GM12878 (cell line): ENCODE measurements around the gene RPS6KA3. TPM values are rescaled to one million over a fixed set of nuclear protein-coding genes. Genes with fewer than 3 reads are reported as not detected.

Experiments used
- ATAC-seq: fragments of 200-7000 bp; cut with Tn5 transposase; 3 replicates; pipeline ENCODE4 v1.9.1; 2020; ENCODE audit warnings: mild to moderate bottlenecking, moderate library complexity
- BruUV-seq: library from RNA; stranded (reverse); fragments of 400-500 nt; replicated peaks from 2 replicates; lab custom pipeline; 2021; lab: Mats Ljungman, UMichigan
- CTCF ChIA-PET: fragments of 300-600 bp; sonication (Branson Sonifier 250); formaldehyde crosslinking; extraction: SDS; loops from one replicate; lab custom pipeline; 2021; ENCODE audit warnings: inconsistent platforms; lab: Yijun Ruan, JAX
- POLR2A ChIA-PET: fragments of 350-600 bp; formaldehyde crosslinking; extraction: SDS; loops from one replicate; lab custom pipeline; 2021; ENCODE audit warnings: inconsistent platforms; lab: Charles Lee
- RAD21 ChIA-PET: fragments of 300-600 bp; sonication (Branson Sonifier 250); formaldehyde crosslinking; loops from one replicate; lab custom pipeline; 2023; ENCODE audit warnings: antibody characterized with exemption; ENCODE audit not compliant: unreplicated experiment; lab: Charles Lee
- SMC1A ChIA-PET: fragments of 300-600 bp; sonication (Branson Sonifier 250); formaldehyde crosslinking; loops from one replicate; lab custom pipeline; 2023; ENCODE audit not compliant: unreplicated experiment, uncharacterized antibody; lab: Charles Lee
- DNase-seq: peaks from one replicate; pipeline ENCODE4 v3.0.0-alpha.2; 2011; ENCODE audit warnings: low read depth, low spot score
- FAIRE-seq: peaks from 3 replicates; lab custom pipeline; 2011; peaks lifted over from hg19 to GRCh38; lab: Jason Lieb, UNC
- H2AFZ ChIP-seq: 2 replicates; pipeline ENCODE4 v1.6.0; 2011; ENCODE audit warnings: low read depth, low read length, control low read depth; ENCODE audit not compliant: control insufficient read depth
- H3K27ac ChIP-seq: 2 replicates; pipeline ENCODE4 v1.5.1; 2011; ENCODE audit warnings: control low read depth; ENCODE audit not compliant: control insufficient read depth, insufficient read depth
- H3K27me3 ChIP-seq, 2 experiments: replicated peaks in 1 of 2; 2 replicates each; pipeline versions ENCODE4 v1.6.0 to v1.6.1; 2011; ENCODE audit warnings: low read length in 1 of 2; ENCODE audit not compliant: control insufficient read depth in 2 of 2, insufficient read depth in 2 of 2
- H3K36me3 ChIP-seq, 2 experiments: 2 replicates each; pipeline ENCODE4 v1.5.1; 2011; ENCODE audit warnings: low read length in 1 of 2; ENCODE audit not compliant: control insufficient read depth in 2 of 2, insufficient read depth in 2 of 2
- H3K4me1 ChIP-seq: 2 replicates; pipeline ENCODE4 v1.6.1; 2011; ENCODE audit warnings: mild to moderate bottlenecking, low read length, moderate library complexity, mixed read lengths; ENCODE audit not compliant: control insufficient read depth, insufficient read depth
- H3K4me2 ChIP-seq: 2 replicates; pipeline ENCODE4 v1.6.0; 2011; ENCODE audit warnings: control low read depth; ENCODE audit not compliant: control insufficient read depth, insufficient read depth
- H3K4me3 ChIP-seq: fragments of 200-600 bp; sonication (generic); 2 replicates; pipeline ENCODE4 v1.5.1; 2016
- H3K79me2 ChIP-seq: 2 replicates; pipeline ENCODE4 v1.6.0; 2011; ENCODE audit warnings: low read length; ENCODE audit not compliant: control insufficient read depth, insufficient read depth
- H3K9ac ChIP-seq: 2 replicates; pipeline ENCODE4 v1.8.0; 2011; ENCODE audit warnings: low read length, control low read depth, mixed read lengths; ENCODE audit not compliant: control insufficient read depth, insufficient read depth
- H3K9me3 ChIP-seq: replicated peaks from 3 replicates; pipeline ENCODE4 v1.5.1; 2011; ENCODE audit warnings: mild to moderate bottlenecking, low read length; ENCODE audit not compliant: control insufficient read depth, insufficient read depth
- H4K20me1 ChIP-seq: 2 replicates; pipeline ENCODE4 v1.6.0; 2011; ENCODE audit not compliant: control insufficient read depth, insufficient read depth
- BMI1 ChIP-seq: fragments of 450-650 bp; IDR thresholded peaks from 2 replicates; pipeline ENCODE4 v1.6.1; 2016; ENCODE audit warnings: mild to moderate bottlenecking, moderate library complexity, borderline replicate concordance
- MYC ChIP-seq: IDR thresholded peaks from 2 replicates; pipeline ENCODE4 v1.6.1; 2011; ENCODE audit warnings: mild to moderate bottlenecking, low read length, moderate library complexity, inconsistent platforms; ENCODE audit not compliant: insufficient read depth, insufficient replicate concordance, insufficient read length, severe bottlenecking
- POLR2AphosphoS5 ChIP-seq: IDR thresholded peaks from 2 replicates; pipeline ENCODE4 v1.6.1; 2011; ENCODE audit warnings: mild to moderate bottlenecking, low read length, inconsistent platforms
- POU2F2 ChIP-seq: IDR thresholded peaks from 3 replicates; pipeline ENCODE4 v1.6.1; 2011; ENCODE audit warnings: low read depth, mild to moderate bottlenecking, low read length, borderline replicate concordance
- RAD51 ChIP-seq: fragments of 450-650 bp; IDR thresholded peaks from 2 replicates; pipeline ENCODE4 v1.6.1; 2016; ENCODE audit warnings: moderate library complexity, mild to moderate bottlenecking, inconsistent platforms
- SIX5 ChIP-seq: IDR thresholded peaks from 2 replicates; pipeline ENCODE4 v1.6.1; 2011; ENCODE audit warnings: mild to moderate bottlenecking, low read depth, low read length, moderate library complexity; ENCODE audit not compliant: severe bottlenecking
- SMARCA5 ChIP-seq: fragments of 450-650 bp; IDR thresholded peaks from 2 replicates; pipeline ENCODE4 v1.6.1; 2017; ENCODE audit warnings: mild to moderate bottlenecking
- SUZ12 ChIP-seq: fragments of 200-600 bp; sonication (generic); IDR thresholded peaks from one replicate; pipeline ENCODE4 v1.6.1; 2018; ENCODE audit warnings: antibody characterized with exemption, mild to moderate bottlenecking; ENCODE audit not compliant: unreplicated experiment
- TAF1 ChIP-seq: IDR thresholded peaks from 2 replicates; pipeline ENCODE4 v1.6.1; 2011; ENCODE audit warnings: mild to moderate bottlenecking, low read depth, low read length, borderline replicate concordance
- YBX1 ChIP-seq: fragments of 450-650 bp; IDR thresholded peaks from 2 replicates; pipeline ENCODE4 v1.6.1; 2016; ENCODE audit warnings: antibody characterized with exemption
- YY1 ChIP-seq: IDR thresholded peaks from 2 replicates; pipeline ENCODE4 v1.6.1; 2011; ENCODE audit warnings: low read depth, mild to moderate bottlenecking, low read length
- ZNF24 ChIP-seq: fragments of 450-650 bp; IDR thresholded peaks from 2 replicates; pipeline ENCODE4 v1.6.1; 2017; ENCODE audit warnings: antibody characterized with exemption, mild to moderate bottlenecking
- WGBS: methylation state at CpG from one replicate; pipeline ENCODE4 v1.1.6; 2016; ENCODE audit warnings: low lambda C conversion rate; ENCODE audit not compliant: insufficient replicate concordance, insufficient coverage; ENCODE audit errors: missing lambda C conversion rate; 5-methylcytosine and 5-hydroxymethylcytosine counted together
- in situ Hi-C: fragments of 300-500 bp; cut with MboI; formaldehyde crosslinking; loops from 9 replicates; pipeline ENCODE4 v1.14.3; 2018; ENCODE audit warnings: mixed read lengths
- intact Hi-C: fragments of 100-400 bp; cut with micrococcal nuclease; formaldehyde crosslinking; loops from one replicate; pipeline ENCODE4 v1.14.2; 2022; ENCODE audit not compliant: unreplicated experiment
- polyA plus RNA-seq, 11 experiments: library from polyadenylated mRNA; depleted of rRNA in 4 of 11; unstranded in 6 of 11; stranded (reverse) in 5 of 11; fragments of >200 nt; fragmentation: Nextera tagmentation in 4 of 11; fragmentation: Illumina TruSeq in 1 of 11; extraction: Ambion mirVana in 4 of 11; extraction: Trizol in 1 of 11; gene quantifications; 1 replicate in 1 of 11; 2 replicates in 10 of 11; pipeline versions ENCODE4 v1.2.1 to v1.2.3, GENCODE V29; 2011 to 2016; ENCODE audit warnings: inconsistent platforms in 2 of 11, missing spikeins in 2 of 11, low read depth in 1 of 11
- total RNA-seq, 4 experiments: library from RNA; depleted of rRNA in 3 of 4; stranded (reverse); fragments of >200 nt in 3 of 4; fragmentation: Illumina TruSeq in 1 of 4; extraction: Trizol in 1 of 4; gene quantifications; 2 replicates each; pipeline versions ENCODE4 v1.2.1 to v1.2.3, GENCODE V29; 2013 to 2021
- TF ChIP-seq, protein P1 (sequence below): fragments of 150-350 bp; IDR thresholded peaks from 2 replicates; pipeline ENCODE4 v1.6.1; 2016; ENCODE audit warnings: low read depth, low read length
- TF ChIP-seq, protein P2 (sequence below): IDR thresholded peaks from 2 replicates; pipeline ENCODE4 v1.6.1; 2012; ENCODE audit warnings: improper control_type of control experiment, low read depth, low read length; ENCODE audit not compliant: insufficient replicate concordance
- TF ChIP-seq, protein P3 (sequence below): IDR thresholded peaks from 2 replicates; pipeline ENCODE4 v1.6.1; 2012; ENCODE audit warnings: low read depth, low read length, improper control_type of control experiment

RPS6KA3 gene
- total and polyA plus RNA-seq, 10 of the 15 experiments (the other 5 are each of a cell fraction or from before 2014, with no cell fraction given): 2.8 to 35.6 (median 15.8) TPM

DNA sequence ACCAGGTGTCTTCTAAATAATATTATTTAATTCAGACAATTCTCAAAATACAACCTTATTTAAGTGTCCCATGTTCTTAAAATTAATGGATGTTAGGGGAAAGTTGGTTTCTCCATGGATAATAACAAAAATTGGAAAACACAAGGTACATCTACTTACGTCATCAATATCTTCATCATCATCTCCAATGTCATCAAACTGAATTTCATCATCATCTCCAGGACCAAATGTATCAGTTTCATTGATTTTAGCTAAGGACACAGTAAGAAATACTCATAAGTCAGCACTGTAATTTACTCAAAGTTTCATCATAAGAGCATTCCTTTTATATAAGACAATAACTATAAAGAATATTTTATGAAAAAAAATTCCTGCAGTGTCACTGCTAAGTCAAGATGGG, 136.4 kb downstream of the RPS6KA3 start:
- Histone ChIP-seq H3K36me3 (peaks cover 0 to 33% of the 10 kb centered on the region in 2 experiments), H3K4me2 (no peak overlapping the region), H4K20me1 (no peaks in the 10 kb centered on the region), H2AFZ (no peak overlapping the region), H3K27ac (no peak overlapping the region), H3K9me3 (no peaks in the 10 kb centered on the region), H3K9ac (no peak overlapping the region), H3K79me2 (no peaks in the 10 kb centered on the region), H3K4me1 (no peaks in the 10 kb centered on the region), H3K27me3 (no peaks in the 10 kb centered on the region), H3K4me3 (no peak overlapping the region)
- FAIRE-seq (no peak), ATAC-seq (no peak), DNase-seq (no peak)
- BruUV-seq: no TSS peak
- ChIA-PET SMC1A (interaction anchor here (0.9 to 1.5 kb wide), 2 partner anchors 62 to 448 kb away, joined by 3 to 6 read pairs; no protein-coding TSS in a partner anchor), POLR2A (no interaction called here), RAD21 (interaction anchor here (0.6 kb wide), 1 partner anchor 25 kb away, joined by 4 read pairs; no protein-coding TSS in a partner anchor), CTCF (interaction anchor here (0.7 to 1.0 kb wide), 2 partner anchors 226 to 229 kb away, joined by 3 to 4 read pairs; no protein-coding TSS in a partner anchor)
- in situ Hi-C loops: no loop called here
- 100% methylated on average over 1 of the region's 1 CpG for WGBS
- intact Hi-C loops: loop anchor here (5.0 kb wide), 1 partner anchor 218 kb away; no protein-coding TSS in a partner anchor
- TF ChIP-seq MYC (no peak), SIX5 (no peak), ZNF24 (no peak), RAD51 (no peak), YBX1 (no peak), POU2F2 (no peak), YY1 (no peak), POLR2AphosphoS5 (no peak), SMARCA5 (no peak), SUZ12 (no peak), BMI1 (no peak), TAF1 (no peak)
- TF ChIP-seq, protein P1, sequence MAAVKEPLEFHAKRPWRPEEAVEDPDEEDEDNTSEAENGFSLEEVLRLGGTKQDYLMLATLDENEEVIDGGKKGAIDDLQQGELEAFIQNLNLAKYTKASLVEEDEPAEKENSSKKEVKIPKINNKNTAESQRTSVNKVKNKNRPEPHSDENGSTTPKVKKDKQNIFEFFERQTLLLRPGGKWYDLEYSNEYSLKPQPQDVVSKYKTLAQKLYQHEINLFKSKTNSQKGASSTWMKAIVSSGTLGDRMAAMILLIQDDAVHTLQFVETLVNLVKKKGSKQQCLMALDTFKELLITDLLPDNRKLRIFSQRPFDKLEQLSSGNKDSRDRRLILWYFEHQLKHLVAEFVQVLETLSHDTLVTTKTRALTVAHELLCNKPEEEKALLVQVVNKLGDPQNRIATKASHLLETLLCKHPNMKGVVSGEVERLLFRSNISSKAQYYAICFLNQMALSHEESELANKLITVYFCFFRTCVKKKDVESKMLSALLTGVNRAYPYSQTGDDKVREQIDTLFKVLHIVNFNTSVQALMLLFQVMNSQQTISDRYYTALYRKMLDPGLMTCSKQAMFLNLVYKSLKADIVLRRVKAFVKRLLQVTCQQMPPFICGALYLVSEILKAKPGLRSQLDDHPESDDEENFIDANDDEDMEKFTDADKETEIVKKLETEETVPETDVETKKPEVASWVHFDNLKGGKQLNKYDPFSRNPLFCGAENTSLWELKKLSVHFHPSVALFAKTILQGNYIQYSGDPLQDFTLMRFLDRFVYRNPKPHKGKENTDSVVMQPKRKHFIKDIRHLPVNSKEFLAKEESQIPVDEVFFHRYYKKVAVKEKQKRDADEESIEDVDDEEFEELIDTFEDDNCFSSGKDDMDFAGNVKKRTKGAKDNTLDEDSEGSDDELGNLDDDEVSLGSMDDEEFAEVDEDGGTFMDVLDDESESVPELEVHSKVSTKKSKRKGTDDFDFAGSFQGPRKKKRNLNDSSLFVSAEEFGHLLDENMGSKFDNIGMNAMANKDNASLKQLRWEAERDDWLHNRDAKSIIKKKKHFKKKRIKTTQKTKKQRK: no peak
- TF ChIP-seq, protein P2, sequence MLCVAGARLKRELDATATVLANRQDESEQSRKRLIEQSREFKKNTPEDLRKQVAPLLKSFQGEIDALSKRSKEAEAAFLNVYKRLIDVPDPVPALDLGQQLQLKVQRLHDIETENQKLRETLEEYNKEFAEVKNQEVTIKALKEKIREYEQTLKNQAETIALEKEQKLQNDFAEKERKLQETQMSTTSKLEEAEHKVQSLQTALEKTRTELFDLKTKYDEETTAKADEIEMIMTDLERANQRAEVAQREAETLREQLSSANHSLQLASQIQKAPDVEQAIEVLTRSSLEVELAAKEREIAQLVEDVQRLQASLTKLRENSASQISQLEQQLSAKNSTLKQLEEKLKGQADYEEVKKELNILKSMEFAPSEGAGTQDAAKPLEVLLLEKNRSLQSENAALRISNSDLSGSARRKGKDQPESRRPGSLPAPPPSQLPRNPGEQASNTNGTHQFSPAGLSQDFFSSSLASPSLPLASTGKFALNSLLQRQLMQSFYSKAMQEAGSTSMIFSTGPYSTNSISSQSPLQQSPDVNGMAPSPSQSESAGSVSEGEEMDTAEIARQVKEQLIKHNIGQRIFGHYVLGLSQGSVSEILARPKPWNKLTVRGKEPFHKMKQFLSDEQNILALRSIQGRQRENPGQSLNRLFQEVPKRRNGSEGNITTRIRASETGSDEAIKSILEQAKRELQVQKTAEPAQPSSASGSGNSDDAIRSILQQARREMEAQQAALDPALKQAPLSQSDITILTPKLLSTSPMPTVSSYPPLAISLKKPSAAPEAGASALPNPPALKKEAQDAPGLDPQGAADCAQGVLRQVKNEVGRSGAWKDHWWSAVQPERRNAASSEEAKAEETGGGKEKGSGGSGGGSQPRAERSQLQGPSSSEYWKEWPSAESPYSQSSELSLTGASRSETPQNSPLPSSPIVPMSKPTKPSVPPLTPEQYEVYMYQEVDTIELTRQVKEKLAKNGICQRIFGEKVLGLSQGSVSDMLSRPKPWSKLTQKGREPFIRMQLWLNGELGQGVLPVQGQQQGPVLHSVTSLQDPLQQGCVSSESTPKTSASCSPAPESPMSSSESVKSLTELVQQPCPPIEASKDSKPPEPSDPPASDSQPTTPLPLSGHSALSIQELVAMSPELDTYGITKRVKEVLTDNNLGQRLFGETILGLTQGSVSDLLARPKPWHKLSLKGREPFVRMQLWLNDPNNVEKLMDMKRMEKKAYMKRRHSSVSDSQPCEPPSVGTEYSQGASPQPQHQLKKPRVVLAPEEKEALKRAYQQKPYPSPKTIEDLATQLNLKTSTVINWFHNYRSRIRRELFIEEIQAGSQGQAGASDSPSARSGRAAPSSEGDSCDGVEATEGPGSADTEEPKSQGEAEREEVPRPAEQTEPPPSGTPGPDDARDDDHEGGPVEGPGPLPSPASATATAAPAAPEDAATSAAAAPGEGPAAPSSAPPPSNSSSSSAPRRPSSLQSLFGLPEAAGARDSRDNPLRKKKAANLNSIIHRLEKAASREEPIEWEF: no peak
- TF ChIP-seq, protein P3, sequence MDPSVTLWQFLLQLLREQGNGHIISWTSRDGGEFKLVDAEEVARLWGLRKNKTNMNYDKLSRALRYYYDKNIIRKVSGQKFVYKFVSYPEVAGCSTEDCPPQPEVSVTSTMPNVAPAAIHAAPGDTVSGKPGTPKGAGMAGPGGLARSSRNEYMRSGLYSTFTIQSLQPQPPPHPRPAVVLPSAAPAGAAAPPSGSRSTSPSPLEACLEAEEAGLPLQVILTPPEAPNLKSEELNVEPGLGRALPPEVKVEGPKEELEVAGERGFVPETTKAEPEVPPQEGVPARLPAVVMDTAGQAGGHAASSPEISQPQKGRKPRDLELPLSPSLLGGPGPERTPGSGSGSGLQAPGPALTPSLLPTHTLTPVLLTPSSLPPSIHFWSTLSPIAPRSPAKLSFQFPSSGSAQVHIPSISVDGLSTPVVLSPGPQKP: no peak
- TF ChIP-seq, all 136 proteins: peak for 0
